Measurements from ENCODE around the gene SEPTIN12. TPM values are rescaled to one million over a fixed set of nuclear protein-coding genes. Genes with fewer than 3 reads are reported as not detected.

SEPTIN12 gene
- total RNA-seq, 2 donors from 2014 or later = not detected

DNA sequence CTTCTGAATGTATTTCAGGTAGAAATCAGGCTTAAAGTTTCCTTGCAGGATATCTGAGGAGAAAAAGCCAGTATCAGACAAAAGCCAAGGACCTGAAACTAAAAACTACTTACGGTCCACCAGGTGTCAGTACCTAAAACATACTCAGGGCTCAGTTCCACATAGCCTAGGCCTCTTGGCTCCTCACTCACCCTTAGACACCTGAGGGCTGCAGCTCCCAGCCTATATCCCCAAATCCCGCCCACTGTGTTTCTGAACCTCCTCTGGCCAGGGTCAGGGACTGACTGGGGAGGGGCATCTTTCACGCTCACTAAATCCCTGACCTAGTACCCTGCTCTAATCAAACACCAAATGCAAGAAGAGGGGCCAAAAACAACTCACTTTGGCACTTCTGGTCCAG lies 23.1 kb upstream of the SEPTIN12 start:
- ATAC-seq (no peak), DNase-seq (ENCODE audit: low spot score in 2 of 2) (no peak)
- peaks cover 5 to 6% of the 10 kb centered on the region in 2 donors for H3K36me3 Mint-ChIP-seq
- no peaks in the 10 kb centered on the region for H3K9me3 Mint-ChIP-seq
- peak overlapping the region in 1 of 2 donors; percentile 26 for H3K27ac Mint-ChIP-seq

DNA sequence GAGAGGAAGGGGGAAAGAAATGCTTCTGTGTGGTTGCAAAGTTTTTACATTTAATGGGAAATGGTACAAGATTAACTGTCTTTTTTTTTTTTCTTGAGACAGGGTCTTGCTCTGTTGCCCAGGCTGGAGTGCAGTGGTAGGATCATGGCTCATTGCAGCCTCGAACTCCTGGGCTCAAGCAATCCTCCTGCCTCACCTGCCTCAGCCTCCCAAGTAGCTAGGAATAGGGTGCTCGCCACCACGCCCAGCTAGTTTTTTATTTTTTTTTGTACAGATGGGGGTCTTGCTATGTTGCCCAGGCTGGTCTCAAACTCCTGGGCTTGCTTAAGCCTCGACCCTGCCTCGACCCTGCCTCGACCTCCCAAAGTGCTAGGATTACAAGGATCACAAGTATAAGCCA lies 18.1 kb upstream of the SEPTIN12 start:
- ATAC-seq (no peak), DNase-seq (ENCODE audit: low spot score in 2 of 2) (no peak)
- Mint-ChIP-seq H3K36me3 (peaks cover 0 to 6% of the 10 kb centered on the region in 2 donors), H3K27ac (peak overlapping the region in 1 of 2 donors; percentile 54), H3K9me3 (no peaks in the 10 kb centered on the region)

DNA sequence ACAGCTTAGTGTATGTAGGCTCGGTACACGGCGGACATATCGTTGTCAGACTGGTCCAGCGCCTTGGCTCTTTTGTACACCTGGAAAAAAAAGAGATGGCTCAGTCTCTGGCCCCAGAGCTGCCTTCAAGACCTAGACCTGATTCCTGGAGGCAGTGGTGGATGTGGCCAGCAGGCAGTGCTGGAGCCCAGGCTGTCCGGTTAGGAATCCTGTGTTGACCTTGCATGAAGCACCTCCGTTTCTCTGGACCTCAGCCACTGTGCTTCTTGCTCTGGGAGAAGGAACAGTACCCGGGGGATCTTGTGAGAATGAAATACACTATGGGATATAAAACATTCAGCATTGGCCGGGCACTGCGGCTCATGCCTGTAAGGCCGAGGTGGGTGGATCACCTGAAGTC lies 17.1 kb upstream of the SEPTIN12 start:
- ATAC-seq = no peak
- no peak overlapping the region for H3K27ac Mint-ChIP-seq

DNA sequence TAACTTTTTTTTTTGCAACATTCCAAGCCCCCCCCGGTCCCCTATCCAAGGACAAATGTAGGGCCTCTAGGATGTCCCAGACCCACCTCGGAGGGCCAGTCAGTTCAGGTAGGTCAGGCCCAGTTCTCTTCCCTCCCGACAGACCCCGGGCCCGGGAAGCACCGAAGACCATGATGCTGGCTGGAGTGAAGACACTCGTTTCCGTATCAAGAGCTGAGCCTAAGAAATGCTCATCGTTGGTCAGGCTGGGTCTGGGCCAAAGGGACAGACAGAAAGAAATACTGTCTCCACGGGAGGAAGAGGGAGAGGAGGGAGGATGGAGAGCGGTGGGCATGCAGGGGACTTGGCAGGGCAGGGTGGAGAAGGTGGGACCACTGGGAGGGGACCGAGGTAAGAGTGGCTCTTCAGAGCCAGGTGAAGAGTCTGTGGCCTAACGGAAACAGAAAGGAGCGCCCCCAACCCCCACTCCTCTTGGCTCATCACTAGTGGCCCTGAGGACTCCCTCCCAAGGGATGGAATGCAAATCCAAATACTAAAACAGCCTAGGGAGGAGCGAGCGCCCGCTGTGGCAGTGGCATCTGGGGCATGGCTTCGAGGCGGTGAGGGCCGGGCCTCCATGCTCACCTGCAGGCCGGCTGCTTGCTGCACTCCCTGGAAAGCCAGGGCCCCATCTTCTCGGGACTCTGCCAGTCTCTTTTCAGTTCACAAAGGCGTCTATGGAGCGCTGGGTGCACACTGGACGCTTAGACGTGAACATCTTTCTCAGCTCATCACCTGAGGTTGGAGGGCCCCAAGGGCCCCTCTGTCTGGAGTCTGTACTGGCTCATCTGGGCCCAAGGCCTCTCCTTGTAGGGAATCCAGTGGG lies 16.0 kb upstream of the SEPTIN12 start:
- H3K36me3 Mint-ChIP-seq = peaks cover 0 to 6% of the 10 kb centered on the region in 2 donors
- no peak for ATAC-seq
- H3K9me3 Mint-ChIP-seq = no peaks in the 10 kb centered on the region
- no peak for DNase-seq (ENCODE audit: low spot score in 2 of 2)
- H3K27ac Mint-ChIP-seq = no peak overlapping the region

More for the DNA sequence above, 17.1 kb upstream of the SEPTIN12 start:
- peaks cover 0 to 6% of the 10 kb centered on the region in 2 donors for H3K36me3 Mint-ChIP-seq
- H3K9me3 Mint-ChIP-seq = no peaks in the 10 kb centered on the region
- no peak for DNase-seq (ENCODE audit: low spot score in 2 of 2)

DNA sequence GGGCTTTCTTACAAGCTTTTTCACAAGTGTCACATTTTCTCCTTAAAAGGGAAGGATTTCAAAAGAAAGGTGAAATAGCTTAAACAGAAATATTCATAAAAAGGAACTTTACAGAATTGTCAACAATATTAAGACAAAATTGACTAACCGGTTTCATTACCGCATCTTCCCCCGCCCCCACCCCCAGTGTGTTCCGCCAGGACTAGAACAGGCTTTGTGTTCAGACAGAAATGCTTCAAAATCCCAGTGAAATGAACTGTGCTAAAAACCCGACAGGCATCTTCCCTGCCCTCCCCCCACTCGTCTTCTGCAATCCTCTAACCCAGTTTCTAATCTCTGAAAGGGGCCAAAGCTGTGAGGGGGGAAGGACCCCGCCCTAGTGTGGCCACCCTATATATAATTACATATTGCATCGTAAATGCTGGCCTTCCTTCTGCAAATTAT lies 15.3 kb upstream of the SEPTIN12 start:
- DNase-seq (ENCODE audit: low spot score in 2 of 2) (no peak), ATAC-seq (no peak)
- no peak overlapping the region for H3K27ac Mint-ChIP-seq
- H3K9me3 Mint-ChIP-seq = no peaks in the 10 kb centered on the region
- peaks cover 0 to 6% of the 10 kb centered on the region in 2 donors for H3K36me3 Mint-ChIP-seq

DNA sequence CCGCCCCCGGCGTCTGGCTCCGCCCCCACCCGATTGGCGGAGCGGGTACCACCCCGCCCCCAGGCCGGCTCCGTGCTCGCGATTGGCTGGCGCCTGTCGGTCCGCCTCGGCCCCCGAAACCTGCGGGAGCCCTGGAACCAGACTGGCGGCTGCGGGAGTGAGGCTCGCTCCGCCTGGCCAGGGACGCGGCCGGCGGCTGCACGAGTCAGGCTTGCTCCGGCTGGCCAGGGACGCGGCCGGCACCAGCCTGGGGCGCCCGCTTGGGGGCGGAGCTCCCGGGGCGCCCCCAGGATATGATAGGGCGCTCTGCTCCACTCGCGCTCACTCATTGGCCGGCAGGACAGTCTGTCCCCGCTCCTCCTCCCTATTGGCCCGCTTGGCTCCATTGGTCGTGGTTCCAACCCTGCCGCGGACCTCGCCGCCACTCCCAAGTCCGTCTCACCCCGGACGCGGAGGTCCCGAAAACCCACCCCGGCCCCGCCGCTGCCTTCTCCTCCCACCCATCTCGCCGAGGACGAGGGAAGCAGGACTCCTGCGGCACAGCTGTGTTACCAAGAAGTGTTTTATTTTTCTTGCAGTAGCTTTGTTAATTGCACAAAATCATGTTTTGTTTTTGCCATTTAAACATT lies 14.6 kb upstream of the SEPTIN12 start:
- Mint-ChIP-seq H3K36me3 (peaks cover 0 to 6% of the 10 kb centered on the region in 2 donors), H3K27ac (peak overlapping the region in 1 of 2 donors; percentile 29), H3K9me3 (no peaks in the 10 kb centered on the region)
- peak; percentile 93 to 94 for DNase-seq (ENCODE audit: low spot score in 2 of 2)
- ATAC-seq = peak; percentile 92 to 93

DNA sequence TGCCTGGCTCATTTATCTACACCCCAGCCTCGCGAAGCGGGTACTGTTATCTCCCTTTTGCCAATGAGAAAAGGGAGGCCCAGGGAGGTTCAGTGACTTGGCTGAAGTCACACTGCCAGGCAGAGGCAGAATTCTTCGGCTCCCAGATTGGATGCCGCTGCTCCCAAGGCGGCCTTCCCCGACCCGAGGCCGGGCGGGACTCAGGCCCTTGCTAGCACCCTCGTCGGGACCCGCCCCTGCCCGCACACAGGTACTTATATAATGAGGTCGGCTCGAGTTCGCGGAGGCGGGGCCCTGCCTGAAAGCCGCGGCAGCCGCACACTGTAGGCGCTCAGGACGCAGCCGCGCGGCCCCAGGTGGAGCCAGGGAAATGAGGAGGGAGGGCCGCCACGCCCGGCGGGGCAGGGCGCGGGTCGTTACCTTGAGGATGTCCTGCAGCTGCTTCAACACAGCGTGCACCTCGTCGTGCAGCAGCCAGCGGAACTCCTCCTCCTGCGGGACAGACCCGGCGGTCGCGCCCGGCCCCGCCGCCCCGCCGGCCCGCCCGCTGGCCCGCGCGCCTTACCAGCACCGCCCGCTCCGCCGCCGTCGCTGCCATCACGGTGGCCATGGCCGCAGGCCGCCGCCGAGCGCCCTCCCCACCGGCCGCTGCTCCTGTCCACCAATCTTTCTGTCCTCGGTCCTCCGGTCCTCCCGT lies 14.0 kb upstream of the SEPTIN12 start, which contains the start of gene ROGDI:
TSS of gene ROGDI (minus strand) at position 672 of the 697 bp plus-strand sequence. CDS start at position 610, 62 bp downstream.
- peak; percentile 71 to 72 for ATAC-seq
- Mint-ChIP-seq H3K9me3 (no peaks in the 10 kb centered on the region), H3K27ac (peak within 1 kb of the TSS; percentile 29 to 59), H3K36me3 (peaks cover 0 to under 1% of the 10 kb centered on the region in 2 donors)
- peak; percentile 76 to 83 for DNase-seq (ENCODE audit: low spot score in 2 of 2)

DNA sequence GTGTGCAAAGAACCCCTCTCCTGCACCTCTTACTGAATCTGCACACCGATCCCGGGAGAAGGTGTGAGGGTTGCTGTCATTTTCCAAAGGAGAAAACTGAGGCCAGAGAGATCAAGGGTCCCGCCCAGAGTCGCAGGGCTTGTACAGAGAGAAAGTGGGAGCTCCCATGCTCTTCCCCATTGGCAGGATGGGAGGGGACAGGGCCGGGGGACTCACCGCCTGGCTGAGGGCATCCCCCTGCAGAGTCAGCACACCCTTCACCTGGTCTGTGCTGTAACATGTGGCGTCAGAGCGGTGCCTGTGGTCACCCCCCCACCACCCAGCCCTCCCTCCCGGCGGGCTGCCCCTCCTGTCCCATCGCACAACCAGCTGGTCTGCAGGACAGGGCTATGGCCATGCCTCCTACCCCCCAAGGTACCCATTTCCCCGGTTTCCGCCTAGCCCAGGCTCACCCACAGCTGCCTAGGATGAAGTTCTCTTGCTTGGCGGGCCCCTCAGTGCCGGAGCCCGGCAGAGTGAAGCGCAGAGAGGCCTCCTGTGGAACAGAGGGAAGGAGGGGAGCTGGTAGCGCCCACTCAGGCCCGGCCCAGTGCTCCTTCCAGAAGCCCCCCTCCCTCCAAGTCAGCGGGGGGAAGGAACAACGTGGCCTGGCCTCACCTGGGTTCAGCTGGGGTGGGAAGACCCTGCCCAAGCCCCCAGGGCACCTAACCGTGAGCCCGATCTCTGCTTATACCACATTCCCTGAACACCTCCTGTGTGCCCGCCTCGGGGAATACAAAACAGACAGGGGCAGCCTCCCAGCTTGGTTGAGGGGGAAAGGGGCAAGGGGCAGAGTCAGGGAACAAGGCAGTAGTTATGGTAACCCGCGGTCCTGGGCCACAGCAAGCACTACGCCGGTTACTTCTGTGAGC lies 13.2 kb upstream of the SEPTIN12 start:
- no peak for ATAC-seq

DNA sequence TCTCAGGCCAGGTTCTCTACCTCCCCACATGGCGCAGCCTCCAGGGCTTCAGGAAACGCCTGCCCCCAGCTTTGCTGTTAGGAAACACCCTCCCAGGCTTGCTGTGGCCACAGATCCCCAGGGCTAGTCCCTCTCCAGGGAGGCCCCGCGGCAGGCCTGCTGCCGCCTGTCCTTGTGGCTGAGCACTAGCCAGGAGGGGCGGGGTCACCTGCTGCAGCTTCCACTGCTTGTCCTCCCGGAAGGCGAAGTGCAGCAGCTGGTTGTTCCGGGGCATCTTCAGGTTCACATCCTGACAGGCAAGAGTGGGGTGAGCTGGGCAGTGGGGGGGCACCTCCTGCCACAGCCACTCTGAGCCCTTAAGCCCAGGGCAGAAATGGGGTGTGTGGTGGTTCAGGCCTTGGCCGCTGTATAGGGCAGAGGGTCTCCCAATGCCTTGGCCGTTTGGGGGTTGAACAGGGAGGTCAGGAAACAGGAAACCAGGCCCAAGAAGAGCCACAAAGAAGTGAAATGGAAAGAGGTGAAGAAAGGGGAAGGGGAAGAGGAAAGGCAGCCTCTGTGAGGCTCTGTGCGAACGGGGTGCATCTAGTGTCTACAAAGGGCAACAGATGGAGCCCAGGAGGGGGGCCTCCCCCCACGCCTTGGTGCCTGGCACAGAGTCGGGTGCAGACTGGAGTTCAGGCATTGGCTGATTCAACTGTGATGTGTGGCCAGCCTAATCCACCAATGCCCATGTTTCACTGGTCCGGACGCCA lies 12.3 kb upstream of the SEPTIN12 start:
- Mint-ChIP-seq H3K36me3 (no peaks in the 10 kb centered on the region), H3K9me3 (no peaks in the 10 kb centered on the region), H3K27ac (peak overlapping the region in 1 of 2 donors; percentile 76)
- DNase-seq (ENCODE audit: low spot score in 2 of 2) (no peak), ATAC-seq (no peak)

More for the DNA sequence above, 13.2 kb upstream of the SEPTIN12 start:
- H3K9me3 Mint-ChIP-seq = no peaks in the 10 kb centered on the region
- H3K36me3 Mint-ChIP-seq = no peaks in the 10 kb centered on the region
- H3K27ac Mint-ChIP-seq = peak overlapping the region in 1 of 2 donors; percentile 59
- DNase-seq (ENCODE audit: low spot score in 2 of 2) = no peak

DNA sequence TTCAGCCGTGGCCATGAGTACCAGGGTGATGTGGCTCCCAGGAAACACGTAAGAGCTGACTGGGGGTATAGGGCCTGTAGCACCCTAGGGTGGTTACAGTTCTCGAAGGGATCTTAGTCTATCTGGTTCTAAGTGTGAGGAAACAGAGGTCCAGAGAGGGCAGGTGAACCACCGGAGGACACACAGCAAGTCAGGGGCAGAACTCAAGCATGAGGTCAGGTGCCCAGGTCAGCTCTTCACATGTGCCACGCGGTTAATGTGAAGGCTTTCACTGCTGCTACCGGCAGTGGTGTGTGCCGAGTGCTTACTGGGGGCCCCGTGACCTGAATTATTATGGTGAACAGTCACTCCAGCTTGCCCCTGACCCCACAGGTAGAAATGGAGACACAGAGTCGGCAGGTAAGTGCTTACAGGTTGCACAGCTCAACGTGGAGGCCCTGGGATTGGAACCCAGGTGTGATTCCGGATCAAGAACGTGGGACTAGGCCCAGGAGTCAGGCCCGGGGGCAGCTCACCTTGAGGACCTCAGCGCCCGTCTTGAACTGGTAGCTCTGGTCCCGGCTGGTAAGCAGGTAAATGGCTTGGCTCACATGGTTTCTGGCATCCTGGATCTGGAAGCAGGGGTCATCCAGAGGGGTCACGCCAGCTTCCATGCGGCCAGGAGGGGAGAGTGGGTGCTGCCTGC lies 11.2 kb upstream of the SEPTIN12 start:
- Mint-ChIP-seq H3K36me3 (no peaks in the 10 kb centered on the region), H3K27ac (peak overlapping the region in 1 of 2 donors; percentile 50), H3K9me3 (no peaks in the 10 kb centered on the region)
- DNase-seq (ENCODE audit: low spot score in 2 of 2) (no peak), ATAC-seq (no peak)

DNA sequence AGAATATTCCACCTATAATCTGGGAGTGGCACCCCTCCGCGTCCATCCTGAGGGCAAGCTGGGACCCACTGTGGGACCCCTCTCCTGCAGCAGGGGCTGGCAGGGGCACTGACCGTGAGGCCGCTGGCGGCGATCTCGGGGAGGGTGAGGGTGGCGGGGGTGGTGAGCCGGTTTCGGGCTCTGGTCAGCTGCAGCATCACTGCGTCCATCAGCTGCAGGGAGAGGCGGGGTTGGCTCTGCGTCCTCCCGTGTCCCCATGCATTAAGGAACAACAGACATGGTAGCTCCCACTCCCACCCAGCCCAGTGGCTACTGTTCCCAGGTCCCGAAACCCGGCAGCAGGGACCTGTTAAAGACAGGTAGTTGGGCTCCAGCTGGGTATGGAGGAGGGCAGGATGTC lies 10.3 kb upstream of the SEPTIN12 start:
- Mint-ChIP-seq H3K9me3 (no peaks in the 10 kb centered on the region), H3K36me3 (no peaks in the 10 kb centered on the region), H3K27ac (peak overlapping the region in 1 of 2 donors; percentile 50)
- DNase-seq (ENCODE audit: low spot score in 2 of 2) (no peak), ATAC-seq (no peak)

DNA sequence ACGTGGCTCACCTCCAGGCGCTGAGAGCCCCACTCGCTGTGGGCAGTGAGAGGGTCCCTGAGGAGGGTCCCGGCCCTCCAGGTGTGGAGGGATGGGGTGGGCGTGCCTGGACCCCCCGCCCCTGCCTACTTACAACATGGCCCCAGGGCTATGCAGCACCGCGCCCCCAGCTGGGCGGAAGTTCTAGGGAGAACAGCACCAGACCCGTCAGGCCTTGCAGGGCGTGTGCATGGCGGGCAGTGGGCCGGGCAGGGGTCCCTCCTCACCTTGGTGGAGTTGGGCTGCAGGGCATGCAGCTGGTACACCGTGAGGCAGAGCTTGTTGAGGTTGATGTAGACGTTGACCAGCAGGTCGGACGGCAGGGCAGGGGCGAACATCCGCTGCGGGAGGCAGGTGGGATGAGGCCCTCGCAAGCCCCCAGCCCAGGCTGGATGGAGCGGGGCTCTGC lies 9.7 kb upstream of the SEPTIN12 start:
- Mint-ChIP-seq H3K9me3 (no peaks in the 10 kb centered on the region), H3K27ac (no peak overlapping the region), H3K36me3 (no peaks in the 10 kb centered on the region)
- DNase-seq (ENCODE audit: low spot score in 2 of 2) (no peak), ATAC-seq (no peak)

DNA sequence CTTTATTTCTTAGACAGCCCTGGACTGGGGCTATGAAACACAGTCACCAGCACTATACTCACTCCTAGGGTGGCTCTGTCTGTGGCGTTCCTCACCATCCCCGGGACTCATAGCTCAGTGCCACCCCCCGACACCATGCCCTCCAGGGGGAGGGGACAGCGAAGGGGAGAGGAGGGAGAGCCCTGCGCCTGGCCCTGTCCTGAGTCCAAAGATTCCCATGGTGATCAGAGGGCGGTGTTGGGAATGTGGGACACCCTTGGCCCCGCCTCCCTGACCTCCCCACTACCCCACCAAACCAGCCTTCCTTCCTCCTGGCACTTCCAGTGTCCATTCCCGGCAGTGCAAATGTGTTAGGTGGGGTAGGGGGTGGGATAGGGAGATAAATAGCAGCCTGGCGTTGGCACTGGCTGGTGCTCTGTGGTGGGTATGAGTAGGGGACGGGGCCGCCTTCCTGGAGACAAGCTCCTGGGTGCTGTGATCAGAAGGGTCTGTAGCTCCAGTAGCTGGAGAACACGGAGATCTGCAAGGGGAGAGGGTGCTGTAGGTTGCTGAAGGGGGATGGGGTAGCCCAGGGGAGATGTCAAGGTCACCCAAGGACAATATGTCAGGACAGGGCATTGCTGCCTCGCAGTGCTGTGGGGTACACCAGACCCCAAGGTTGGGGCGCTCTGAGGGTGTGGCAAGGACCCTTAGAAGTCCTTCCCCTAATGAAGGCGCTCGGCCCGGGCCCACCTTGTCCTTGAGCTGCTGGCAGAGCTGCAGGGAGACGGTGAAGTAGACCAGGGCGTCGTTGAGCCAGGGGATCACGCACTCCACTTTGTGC lies 9.0 kb upstream of the SEPTIN12 start:
- no peaks in the 10 kb centered on the region for H3K9me3 Mint-ChIP-seq
- no peaks in the 10 kb centered on the region for H3K36me3 Mint-ChIP-seq
- DNase-seq (ENCODE audit: low spot score in 2 of 2) = no peak
- ATAC-seq = no peak
- peak overlapping the region in 1 of 2 donors; percentile 51 for H3K27ac Mint-ChIP-seq

All from activated naive CD4-positive, alpha-beta T cell treated with anti-CD3 and anti-CD28 coated beads, Interleukin-2, amount 50 U/mL, for 72 hours (primary cell).